Ovary (tissue), 9 donors: ENCODE measurements around the gene NR2F1-AS1. TPM values are rescaled to one million over a fixed set of nuclear protein-coding genes. Genes with fewer than 3 reads are reported as not detected.
A peak's percentile ranks its signal among the peaks of the same experiment; 100 is the strongest.

Experiments
- DNase-seq, 5 donors: peaks; one replicate each; pipeline ENCODE4 v3.0.0-alpha.2; 2019 to 2020
- H3K27ac ChIP-seq, 2 donors: fragments of 200-600 bp; one replicate each; pipeline versions ENCODE4 v1.5.1 to v1.8.0; 2019 to 2022
- H3K27me3 ChIP-seq: fragments of 200-600 bp; one replicate; pipeline ENCODE4 v1.8.0; 2022
- H3K36me3 ChIP-seq: fragments of 200-600 bp; sonication (generic); one replicate; pipeline ENCODE4 v1.5.1; 2019
- H3K4me1 ChIP-seq: one replicate; pipeline ENCODE4 v1.8.1; 2013; ENCODE audit warnings: mild to moderate bottlenecking, moderate library complexity; ENCODE audit not compliant: insufficient read depth
- H3K4me3 ChIP-seq: fragments of 200-600 bp; sonication (generic); one replicate; pipeline ENCODE4 v1.5.1; 2017
- H3K9me3 ChIP-seq, 2 donors: fragments of 200-600 bp in 1 of 2; sonication (generic) in 1 of 2; one replicate each; pipeline versions ENCODE4 v1.5.1 to v1.8.1; 2013 to 2019; ENCODE audit warnings: mild to moderate bottlenecking in 1 of 2, moderate library complexity in 1 of 2
- EP300 ChIP-seq: sonication (generic); formaldehyde crosslinking; IDR thresholded peaks from one replicate; pipeline ENCODE4 v1.6.1; 2017; ENCODE audit warnings: antibody characterized with exemption
- POLR2A ChIP-seq: fragments of 450-650 bp; IDR thresholded peaks from one replicate; pipeline ENCODE4 v1.6.1; 2017; ENCODE audit warnings: antibody characterized with exemption, mild to moderate bottlenecking, moderate library complexity
- WGBS, 3 donors: extraction: QIAGEN DNeasy Blood & Tissue Kit in 1 of 3; methylation state at CpG; one replicate each; pipeline versions ENCODE4 v1.1.5 to v1.1.7; 2013 to 2017; 5-methylcytosine and 5-hydroxymethylcytosine counted together
- intact Hi-C, 4 donors: fragments of 100-400 bp; cut with DNase I; formaldehyde crosslinking; loops; one replicate each; pipeline versions ENCODE4 v1.11.0 to v1.15.1; 2022 to 2023
- polyA plus RNA-seq, 2 donors: library from polyadenylated mRNA; stranded (reverse); fragments of 200-250 nt in 1 of 2; fragments of 350-450 nt in 1 of 2; fragmentation: Illumina TruSeq in 1 of 2; extraction: RNeasy Lipid Tissue Mini Kit (QIAGEN cat#74804) in 1 of 2; gene quantifications; one replicate each; pipeline ENCODE4 v1.2.3, GENCODE V29; 2013 to 2014
- total RNA-seq, 7 donors: library from RNA; depleted of rRNA in 2 of 7; stranded (reverse); fragments of >200 nt in 2 of 7; fragmentation: NEBNext Ultra II Directional in 3 of 7; extraction: Animal tissue kit (Norgen Biotek cat#: 25700) in 3 of 7; gene quantifications; one replicate each; pipeline versions ENCODE4 v1.1.0 to v1.2.4, GENCODE V29; 2016 to 2023
- TF ChIP-seq, protein P1 (sequence below), 3 donors: fragments of 450-650 bp in 2 of 3; fragments of 200-600 bp in 1 of 3; IDR thresholded peaks; one replicate each; pipeline versions ENCODE4 v1.5.1 to v1.8.0; 2016 to 2022; ENCODE audit warnings: antibody characterized with exemption in 3 of 3, mild to moderate bottlenecking in 1 of 3
- donor health status: DM: no; HTN: no; CAD: no; lungs with moderate emphysema.
- donor health status: DM: no; HTN: no; CAD: no.
- donor health status: Bipolar disorder and iron deficiency.
- donor health status: DM: yes; HTN: yes; CAD: no.
- donor health status: DM: no; HTN: no; CAD: no.
- donor health status: DM: yes; HTN: yes; CAD: no.

NR2F1-AS1 gene
- total and polyA plus RNA-seq, 9 donors, result 20.7 to 45.7 (median 25.0) TPM

DNA sequence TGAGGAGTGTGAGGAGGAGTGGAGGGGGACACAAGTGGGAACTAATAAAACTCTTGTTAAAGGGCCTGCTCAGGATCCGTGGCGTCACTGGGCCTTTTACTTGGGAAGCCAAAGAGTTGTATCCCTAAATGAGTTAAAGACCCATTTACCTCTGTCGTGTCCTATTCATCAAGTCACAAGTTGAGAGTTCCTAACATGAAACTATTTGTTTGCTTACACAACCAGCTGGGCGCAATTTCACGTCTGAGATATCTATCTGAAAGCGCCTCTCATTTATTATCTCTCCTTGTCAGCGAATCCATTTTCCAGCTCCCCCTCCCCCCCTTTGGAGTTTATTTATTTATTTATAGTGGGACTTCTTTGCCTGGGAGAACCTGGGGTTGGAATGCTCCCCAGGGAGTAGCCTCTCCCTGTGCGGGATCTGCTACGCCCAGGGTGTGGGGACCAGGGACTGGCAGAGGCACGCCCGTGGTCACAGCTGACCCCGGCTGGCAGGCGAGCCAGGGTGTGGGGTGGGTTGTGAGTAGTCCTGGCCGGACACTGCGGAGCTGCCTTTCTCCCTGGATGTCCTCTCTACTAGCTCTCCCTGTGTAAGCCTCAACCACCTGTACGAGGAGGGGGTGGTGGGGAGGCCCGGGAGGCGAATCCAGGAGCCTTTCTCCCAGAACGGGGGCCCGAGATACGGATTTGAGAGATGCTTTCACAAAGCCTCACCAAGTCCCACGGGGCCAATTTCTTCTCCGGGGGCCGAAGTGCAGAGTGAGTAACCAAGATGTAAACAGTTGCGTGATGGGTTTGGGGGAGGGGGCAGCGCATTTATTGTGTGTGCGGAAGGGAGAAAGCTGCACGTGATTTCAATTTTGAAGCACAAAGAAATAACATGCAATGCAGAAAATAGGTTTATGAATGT, 17.3 kb upstream of the NR2F1-AS1 start:
- intact Hi-C loops, result loop anchor here in 1 of 4 donors (10.0 kb wide), 1 partner anchor 196 kb away; no protein-coding TSS in a partner anchor
- H3K27ac ChIP-seq, result no peak overlapping the region
- WGBS, 3 donors, result 86 to 90% (median 89%) methylated on average over 28 of the region's 28 CpGs
- no peaks in the 10 kb centered on the region for H3K36me3 ChIP-seq
- no peaks in the 10 kb centered on the region for H3K27me3 ChIP-seq
- no peak for TF ChIP-seq EP300
- TF ChIP-seq POLR2A, result no peak
- TF ChIP-seq, protein P1, sequence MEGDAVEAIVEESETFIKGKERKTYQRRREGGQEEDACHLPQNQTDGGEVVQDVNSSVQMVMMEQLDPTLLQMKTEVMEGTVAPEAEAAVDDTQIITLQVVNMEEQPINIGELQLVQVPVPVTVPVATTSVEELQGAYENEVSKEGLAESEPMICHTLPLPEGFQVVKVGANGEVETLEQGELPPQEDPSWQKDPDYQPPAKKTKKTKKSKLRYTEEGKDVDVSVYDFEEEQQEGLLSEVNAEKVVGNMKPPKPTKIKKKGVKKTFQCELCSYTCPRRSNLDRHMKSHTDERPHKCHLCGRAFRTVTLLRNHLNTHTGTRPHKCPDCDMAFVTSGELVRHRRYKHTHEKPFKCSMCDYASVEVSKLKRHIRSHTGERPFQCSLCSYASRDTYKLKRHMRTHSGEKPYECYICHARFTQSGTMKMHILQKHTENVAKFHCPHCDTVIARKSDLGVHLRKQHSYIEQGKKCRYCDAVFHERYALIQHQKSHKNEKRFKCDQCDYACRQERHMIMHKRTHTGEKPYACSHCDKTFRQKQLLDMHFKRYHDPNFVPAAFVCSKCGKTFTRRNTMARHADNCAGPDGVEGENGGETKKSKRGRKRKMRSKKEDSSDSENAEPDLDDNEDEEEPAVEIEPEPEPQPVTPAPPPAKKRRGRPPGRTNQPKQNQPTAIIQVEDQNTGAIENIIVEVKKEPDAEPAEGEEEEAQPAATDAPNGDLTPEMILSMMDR (IDR thresholded peaks at IDR 0.05), result no peak
- no peak for DNase-seq
- H3K4me3 ChIP-seq, result no peak overlapping the region
- H3K4me1 ChIP-seq, result no peaks in the 10 kb centered on the region
- no peaks in the 10 kb centered on the region for H3K9me3 ChIP-seq

DNA sequence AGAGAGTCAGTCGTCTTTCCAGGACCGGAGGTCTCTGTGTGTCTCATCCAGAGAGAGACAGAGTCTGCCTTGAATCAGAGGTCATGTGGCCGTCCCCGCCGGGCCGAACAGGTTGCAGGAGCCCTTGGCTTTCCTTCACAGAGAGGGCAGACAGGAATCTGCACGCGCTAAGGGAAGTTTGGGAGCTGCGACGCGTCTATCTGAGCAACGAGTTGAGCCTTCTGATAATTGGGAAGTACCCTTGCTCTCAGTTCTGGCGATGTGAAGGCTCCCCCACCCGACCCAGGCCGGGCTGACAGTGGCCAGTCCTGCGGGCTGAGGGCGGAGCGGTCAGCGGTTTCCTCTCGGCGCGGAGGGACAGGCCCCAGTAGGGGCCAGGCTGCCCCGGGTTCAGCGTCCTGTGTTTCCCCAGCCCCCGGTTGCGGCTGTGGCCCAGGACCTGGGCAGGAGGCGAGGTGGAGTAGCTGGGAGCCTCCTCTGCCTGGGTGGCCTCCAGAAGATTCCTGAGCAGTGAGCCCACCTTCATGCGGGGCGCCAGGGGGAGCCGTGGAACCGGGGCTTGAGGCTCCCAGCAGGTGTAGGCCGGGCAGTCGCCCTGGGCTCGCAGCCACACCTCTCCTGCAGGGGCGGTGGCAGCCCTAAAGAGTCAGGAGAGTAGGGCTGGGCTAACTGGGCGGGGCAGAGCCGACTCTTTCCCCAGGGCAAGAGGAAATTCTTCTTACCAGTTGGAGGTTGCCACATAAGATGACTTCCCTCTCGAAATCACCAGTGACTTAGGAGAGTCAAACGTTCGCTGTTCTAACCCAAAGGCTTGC, 15.9 kb upstream of the NR2F1-AS1 start:
- no peaks in the 10 kb centered on the region for H3K9me3 ChIP-seq
- H3K27me3 ChIP-seq, result no peaks in the 10 kb centered on the region
- H3K27ac ChIP-seq, result no peak overlapping the region
- no peaks in the 10 kb centered on the region for H3K4me1 ChIP-seq
- TF ChIP-seq, protein P1 (IDR thresholded peaks at IDR 0.05), result no peak
- TF ChIP-seq EP300 (no peak), POLR2A (no peak)
- intact Hi-C loops, result loop anchor here in 1 of 4 donors (10.0 kb wide), 1 partner anchor 198 kb away; no protein-coding TSS in a partner anchor
- no peak overlapping the region for H3K4me3 ChIP-seq
- WGBS, 3 donors, result 84 to 87% (median 85%) methylated on average over 31 to 40 of the region's 40 CpGs
- no peaks in the 10 kb centered on the region for H3K36me3 ChIP-seq
- DNase-seq, result no peak

DNA sequence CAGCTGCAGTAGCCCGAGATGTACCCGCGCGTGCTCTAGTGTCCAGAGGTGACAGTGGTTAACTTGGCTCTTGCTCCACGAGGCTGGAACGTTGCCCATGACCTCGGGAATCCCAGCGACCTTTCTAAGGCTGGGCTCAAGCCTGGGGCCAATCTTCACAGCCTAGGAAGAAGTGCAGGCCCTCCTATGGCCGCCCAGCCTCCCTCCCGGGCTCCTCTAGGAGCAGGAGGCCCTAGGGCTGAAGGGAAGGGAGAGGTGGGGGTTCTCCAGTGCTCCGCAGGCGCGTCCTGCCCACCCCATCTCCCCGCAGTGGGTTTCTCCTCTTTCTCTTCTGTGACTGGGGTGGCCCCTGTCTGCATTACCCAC, 15.3 kb upstream of the NR2F1-AS1 start:
- WGBS, 3 donors, result 71 to 73% (median 72%) methylated on average over 14 of the region's 14 CpGs

More for the DNA sequence above, 15.3 kb upstream of the NR2F1-AS1 start:
- Histone ChIP-seq H3K9me3 (no peaks in the 10 kb centered on the region), H3K4me3 (no peak overlapping the region), H3K27me3 (no peaks in the 10 kb centered on the region), H3K4me1 (no peaks in the 10 kb centered on the region), H3K27ac (no peak overlapping the region), H3K36me3 (no peaks in the 10 kb centered on the region)
- TF ChIP-seq POLR2A (no peak), EP300 (no peak)
- TF ChIP-seq, protein P1 (IDR thresholded peaks at IDR 0.05), result no peak
- intact Hi-C loops, result loop anchor here in 1 of 4 donors (10.0 kb wide), 1 partner anchor 199 kb away; no protein-coding TSS in a partner anchor
- DNase-seq, result peak in 1 of 5 donors; percentile 33
